Thyroid gland (tissue), 4 donors: Measurements from ENCODE around the gene LXN. TPM values are rescaled to one million over a fixed set of nuclear protein-coding genes. Genes with fewer than 3 reads are reported as not detected.

ENCODE experiments used
- DNase-seq, 2 donors: peaks; one replicate each; pipeline ENCODE4 v3.0.0-alpha.2; 2019
- H3K27ac ChIP-seq, 3 donors: fragments of 200-600 bp; sonication (generic); 1 replicate in 2 of 3; 2 replicates in 1 of 3; pipeline ENCODE4 v1.5.1; 2016 to 2019; ENCODE audit warnings: mild to moderate bottlenecking in 1 of 3, moderate library complexity in 1 of 3
- H3K27me3 ChIP-seq: fragments of 200-600 bp; sonication (generic); one replicate; pipeline ENCODE4 v1.5.1; 2019
- H3K36me3 ChIP-seq, 2 donors: fragments of 200-600 bp; sonication (generic); one replicate each; pipeline ENCODE4 v1.5.1; 2016 to 2019
- H3K4me1 ChIP-seq, 2 donors: fragments of 200-600 bp; sonication (generic); one replicate each; pipeline ENCODE4 v1.5.1; 2017 to 2019
- H3K4me3 ChIP-seq, 3 donors: fragments of 200-600 bp; sonication (generic); replicated peaks in 1 of 3; 1 replicate in 2 of 3; 2 replicates in 1 of 3; pipeline ENCODE4 v1.5.1; 2016; ENCODE audit warnings: mild to moderate bottlenecking in 1 of 3
- H3K9me3 ChIP-seq: fragments of 200-600 bp; sonication (generic); one replicate; pipeline ENCODE4 v1.5.1; 2017
- CTCF ChIP-seq, 6 experiments: fragments of 200-600 bp in 3 of 6; fragments of 450-650 bp in 3 of 6; sonication (generic) in 3 of 6; IDR thresholded peaks; one replicate each; pipeline ENCODE4 v1.5.1; 2016 to 2019; ENCODE audit warnings: antibody characterized with exemption in 6 of 6, mild to moderate bottlenecking in 2 of 6, inconsistent platforms in 1 of 6, moderate library complexity in 1 of 6
- POLR2A ChIP-seq, 2 donors: fragments of 450-650 bp; IDR thresholded peaks; one replicate each; pipeline ENCODE4 v1.6.1; 2017; ENCODE audit warnings: antibody characterized with exemption in 2 of 2, mild to moderate bottlenecking in 2 of 2, moderate library complexity in 1 of 2
- WGBS, 2 donors: methylation state at CpG; one replicate each; pipeline ENCODE4 v1.1.5; 2017; 5-methylcytosine and 5-hydroxymethylcytosine counted together
- intact Hi-C: fragments of 100-400 bp; cut with DNase I; formaldehyde crosslinking; loops from one replicate; pipeline ENCODE4 v1.15.1; 2023
- total RNA-seq, 4 donors: library from RNA; depleted of rRNA; stranded (reverse); fragments of >200 nt; gene quantifications; one replicate each; pipeline ENCODE4 v1.2.3, GENCODE V29; 2016

The LXN gene, protein sequence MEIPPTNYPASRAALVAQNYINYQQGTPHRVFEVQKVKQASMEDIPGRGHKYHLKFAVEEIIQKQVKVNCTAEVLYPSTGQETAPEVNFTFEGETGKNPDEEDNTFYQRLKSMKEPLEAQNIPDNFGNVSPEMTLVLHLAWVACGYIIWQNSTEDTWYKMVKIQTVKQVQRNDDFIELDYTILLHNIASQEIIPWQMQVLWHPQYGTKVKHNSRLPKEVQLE
- 10 to 100 TPM; 16.8 to 42.3 (median 22.7) TPM for total RNA-seq

- WGBS, 2 donors: 11 to 12% methylated on average over 28 of the region's 30 CpGs
Observed at GRCh38 chr3:158672215-158673176, at the start of gene LXN. TSS of gene LXN (minus strand) at chr3:158672648. CDS start at chr3:158672478, 170 bp downstream.

DNA sequence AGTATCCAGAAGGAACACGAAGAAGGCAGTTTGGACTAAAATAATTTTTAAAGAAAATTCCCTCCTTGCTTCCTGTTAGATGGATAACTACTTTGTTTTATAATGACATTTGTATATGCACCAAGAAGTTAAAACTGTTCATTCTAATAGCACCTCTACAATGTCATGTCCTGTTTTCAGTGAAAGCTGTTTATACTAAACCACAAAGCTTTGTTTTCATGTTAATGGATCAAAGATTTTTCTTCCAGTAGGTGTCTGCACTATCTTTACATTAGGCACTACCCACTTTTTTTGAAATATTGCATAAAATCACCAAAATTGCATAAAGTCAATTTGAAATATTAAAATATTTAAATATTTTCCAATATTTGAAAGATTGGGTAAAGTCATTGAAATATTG lies 49.7 kb upstream of the LXN start:
- 93 to 94% methylated on average over 1 of the region's 1 CpG for WGBS, 2 donors
- Histone ChIP-seq H3K27ac (no peak overlapping the region), H3K4me1 (peaks cover 5 to 28% of the 10 kb centered on the region in 2 donors), H3K9me3 (no peaks in the 10 kb centered on the region), H3K36me3 (no peaks in the 10 kb centered on the region), H3K27me3 (no peaks in the 10 kb centered on the region), H3K4me3 (no peak overlapping the region)
- no peak for DNase-seq
- no peak for TF ChIP-seq CTCF (IDR thresholded peaks at IDR 0.05)
- no peak for TF ChIP-seq POLR2A (IDR thresholded peaks at IDR 0.05)
- intact Hi-C loops: no loop called here

More at GRCh38 chr3:158672215-158673176, at the start of gene LXN:
- TF ChIP-seq CTCF (IDR thresholded peaks at IDR 0.05): peak in 5 of 6 experiments; percentile 21 to 77 (median 73)
- peak in 1 of 2 donors; percentile 68 for TF ChIP-seq POLR2A (IDR thresholded peaks at IDR 0.05)
- no peaks in the 10 kb centered on the region for H3K9me3 ChIP-seq
- H3K4me3 ChIP-seq: peak within 1 kb of the TSS; percentile 40 to 60 (median 45)
- H3K27me3 ChIP-seq: no peaks in the 10 kb centered on the region
- peak; percentile 92 to 93 for DNase-seq
- H3K36me3 ChIP-seq: peaks cover 9 to 11% of the 10 kb centered on the region in 2 donors
- peaks cover 0 to 8% of the 10 kb centered on the region in 2 donors for H3K4me1 ChIP-seq
- H3K27ac ChIP-seq: peak within 1 kb of the TSS; percentile 57 to 71 (median 68)
- intact Hi-C loops: no loop called here

- DNase-seq: no peak
- intact Hi-C loops: no loop called here
- H3K4me1 ChIP-seq: peaks cover 5 to 11% of the 10 kb centered on the region in 2 donors
- TF ChIP-seq CTCF (IDR thresholded peaks at IDR 0.05): no peak
- no peak for TF ChIP-seq POLR2A (IDR thresholded peaks at IDR 0.05)
- no peak overlapping the region for H3K27ac ChIP-seq
- 83 to 88% methylated on average over 5 of the region's 5 CpGs for WGBS, 2 donors
- H3K27me3 ChIP-seq: no peaks in the 10 kb centered on the region
- no peak overlapping the region for H3K4me3 ChIP-seq
- H3K9me3 ChIP-seq: no peaks in the 10 kb centered on the region
- no peaks in the 10 kb centered on the region for H3K36me3 ChIP-seq
Observed at GRCh38 chr3:158718490-158719170, 46.2 kb upstream of the LXN start.

GRCh38 chr3:158717576-158717975 lies 45.1 kb upstream of the LXN start:
- H3K4me3 ChIP-seq: no peak overlapping the region
- TF ChIP-seq CTCF (IDR thresholded peaks at IDR 0.05): no peak
- no peak for TF ChIP-seq POLR2A (IDR thresholded peaks at IDR 0.05)
- 88 to 95% methylated on average over 2 of the region's 2 CpGs for WGBS, 2 donors
- no peaks in the 10 kb centered on the region for H3K36me3 ChIP-seq
- H3K27me3 ChIP-seq: no peaks in the 10 kb centered on the region
- intact Hi-C loops: no loop called here
- no peak overlapping the region for H3K27ac ChIP-seq
- H3K4me1 ChIP-seq: peaks cover 0 to 5% of the 10 kb centered on the region in 2 donors
- no peak for DNase-seq
- no peaks in the 10 kb centered on the region for H3K9me3 ChIP-seq
